ENCODE results near the gene MND1.

The MND1 gene

DNA sequence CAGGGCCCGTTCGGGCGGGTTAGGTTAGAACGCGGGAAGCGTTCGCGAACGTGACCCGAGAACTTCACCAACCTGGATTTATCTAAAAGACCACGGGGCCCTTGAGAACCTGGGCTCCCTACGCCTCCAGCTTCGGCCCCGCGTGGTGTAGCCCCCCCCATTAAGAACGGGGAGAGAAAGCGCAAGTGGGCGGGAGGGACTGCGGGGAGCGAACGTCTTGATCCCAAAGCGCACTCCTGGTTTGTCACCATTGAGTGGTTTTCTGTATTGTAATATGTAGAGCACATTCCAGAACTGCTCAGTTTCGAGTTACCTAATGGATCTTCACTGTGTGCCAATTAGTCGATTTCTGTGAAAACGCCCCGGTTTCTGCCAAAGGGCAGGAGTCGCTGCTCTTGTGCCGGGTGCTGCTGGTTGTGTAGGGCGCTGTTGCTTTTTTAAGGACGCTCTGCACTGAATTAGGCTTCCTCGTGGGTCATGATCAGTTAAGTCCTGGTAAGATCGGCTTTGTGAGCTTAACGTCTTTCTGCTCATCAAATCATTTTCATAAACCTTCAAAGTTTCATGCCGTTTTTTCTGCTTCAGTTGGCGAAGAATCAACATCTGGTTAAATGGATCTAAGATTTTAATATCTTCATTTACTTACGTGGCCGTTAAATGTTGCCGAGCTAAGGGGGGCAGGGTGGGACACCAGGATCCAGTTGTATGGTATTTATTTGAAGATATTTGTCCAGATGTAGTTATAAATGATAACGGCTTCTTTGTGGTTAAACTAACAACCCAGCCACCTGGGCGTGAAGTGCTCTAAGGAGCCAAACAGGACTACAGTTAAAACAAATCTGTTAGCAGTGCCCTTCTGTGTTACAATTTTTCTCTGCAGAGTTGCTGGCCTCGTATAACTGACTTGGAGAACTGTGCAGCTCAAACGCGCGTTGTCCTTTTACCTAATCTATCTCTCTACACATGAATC lies 809 bp downstream of the MND1 start:
- in situ Hi-C loops (cut with HindIII; ENCODE audit: low sequenced_read_pairs), result no loop called here

DNA sequence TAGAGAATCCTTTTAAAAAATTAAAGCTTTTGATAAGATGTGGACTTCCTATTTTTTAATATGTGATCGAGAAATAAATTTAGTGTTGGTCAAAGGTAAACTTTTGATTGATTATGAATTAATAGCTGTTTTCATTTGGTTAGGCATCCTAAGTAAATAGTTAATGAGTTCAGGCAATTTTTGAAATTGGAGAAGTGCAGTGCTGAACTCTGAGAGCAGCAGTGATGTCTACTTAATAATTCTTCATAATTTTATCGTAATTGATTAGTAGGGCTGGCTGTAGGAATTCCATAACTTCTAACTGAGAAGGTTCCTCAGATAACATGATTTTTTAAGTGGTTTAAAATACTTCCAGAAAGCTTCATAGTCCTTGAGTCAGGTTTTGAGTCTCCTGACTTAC lies 1.5 kb downstream of the MND1 start:
- in situ Hi-C loops (cut with HindIII; ENCODE audit: low sequenced_read_pairs), result no loop called here

DNA sequence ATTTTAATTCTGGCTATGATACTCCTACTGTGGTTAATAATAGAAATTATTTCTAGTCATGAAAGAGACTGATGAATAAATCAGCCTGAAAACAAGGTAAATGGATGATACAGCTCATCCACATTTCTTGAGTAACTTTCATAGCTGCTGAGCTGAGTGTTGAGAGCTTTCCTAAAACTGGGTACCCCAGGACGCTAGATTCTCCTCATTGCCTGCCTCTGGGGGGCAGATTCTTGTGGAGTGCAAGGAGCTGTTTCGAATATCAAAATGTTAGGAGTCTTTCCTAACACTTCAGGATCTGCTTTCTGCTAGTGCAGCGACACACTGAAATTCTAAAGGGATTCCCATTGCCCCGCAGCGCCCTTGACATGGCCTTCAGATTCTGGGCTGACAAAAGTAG lies 2.1 kb downstream of the MND1 start:
- in situ Hi-C loops (cut with HindIII; ENCODE audit: low sequenced_read_pairs), result no loop called here

DNA sequence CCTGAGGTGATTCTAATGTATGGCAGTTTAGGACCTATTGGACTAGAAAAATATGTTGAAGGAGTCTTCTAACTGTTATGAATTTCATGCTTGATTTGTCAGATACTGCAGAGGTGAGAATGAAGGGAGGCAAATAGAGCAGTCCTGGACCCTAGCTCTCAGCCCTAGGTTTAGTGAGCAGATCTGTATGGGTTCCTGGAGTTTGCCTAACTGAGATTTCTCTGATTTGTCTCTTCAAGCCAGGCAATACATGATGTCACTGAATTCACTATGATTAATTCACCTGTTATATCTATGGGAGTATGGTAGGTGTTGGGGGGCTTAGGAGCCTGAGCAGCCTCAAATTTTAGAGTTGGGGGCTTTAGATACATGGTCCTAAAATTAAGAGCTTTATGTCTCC lies 2.6 kb downstream of the MND1 start:
- in situ Hi-C loops (cut with HindIII; ENCODE audit: low sequenced_read_pairs), result no loop called here

DNA sequence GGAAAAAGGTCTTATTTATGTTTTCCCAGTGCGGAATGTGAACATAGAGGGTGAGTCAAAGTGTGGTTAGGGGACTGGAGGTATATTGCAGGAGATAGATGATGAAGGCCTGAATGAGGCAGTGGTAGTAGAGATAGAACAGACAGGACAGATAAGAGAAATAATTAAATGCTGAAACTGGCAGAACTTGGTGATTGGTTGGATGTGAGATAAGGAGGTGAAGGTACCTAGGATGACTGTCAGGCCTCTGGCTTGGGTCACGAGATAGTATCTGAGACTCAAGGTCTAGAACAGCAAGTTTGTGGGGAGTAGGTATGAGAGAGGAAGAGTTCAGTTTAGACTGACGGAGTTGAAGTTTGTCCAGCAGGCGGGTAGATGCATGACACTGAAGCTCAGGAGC lies 3.5 kb downstream of the MND1 start:
- in situ Hi-C loops (cut with HindIII; ENCODE audit: low sequenced_read_pairs), result no loop called here

DNA sequence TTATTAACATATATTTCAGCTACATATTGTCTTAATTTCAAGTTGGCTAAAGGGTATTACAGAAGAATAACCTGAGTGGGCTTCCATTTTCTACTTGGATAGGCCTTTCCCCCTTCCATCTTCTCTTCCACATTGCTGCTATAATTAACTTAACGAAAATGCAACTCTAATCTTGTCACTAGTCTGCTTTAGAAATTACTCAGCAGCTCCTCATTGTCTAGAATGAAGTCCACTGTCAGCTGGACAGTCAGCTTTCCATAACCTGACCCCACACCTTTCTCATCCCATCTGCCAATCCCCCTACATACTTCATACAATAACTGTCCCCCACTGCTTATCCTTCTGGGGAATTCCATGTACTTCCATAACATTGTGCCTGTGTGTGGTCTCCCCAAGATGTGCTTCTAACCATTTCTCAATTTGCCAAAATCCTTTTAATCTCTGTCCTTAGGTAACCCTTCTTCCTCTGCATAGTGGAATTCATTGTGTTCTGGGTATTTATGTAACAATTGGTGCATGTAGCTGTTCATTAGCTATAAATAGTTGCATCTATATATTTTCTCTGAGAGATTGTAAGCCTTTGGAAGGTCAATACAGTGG lies 4.8 kb downstream of the MND1 start:
- in situ Hi-C loops (cut with HindIII; ENCODE audit: low sequenced_read_pairs), result no loop called here

DNA sequence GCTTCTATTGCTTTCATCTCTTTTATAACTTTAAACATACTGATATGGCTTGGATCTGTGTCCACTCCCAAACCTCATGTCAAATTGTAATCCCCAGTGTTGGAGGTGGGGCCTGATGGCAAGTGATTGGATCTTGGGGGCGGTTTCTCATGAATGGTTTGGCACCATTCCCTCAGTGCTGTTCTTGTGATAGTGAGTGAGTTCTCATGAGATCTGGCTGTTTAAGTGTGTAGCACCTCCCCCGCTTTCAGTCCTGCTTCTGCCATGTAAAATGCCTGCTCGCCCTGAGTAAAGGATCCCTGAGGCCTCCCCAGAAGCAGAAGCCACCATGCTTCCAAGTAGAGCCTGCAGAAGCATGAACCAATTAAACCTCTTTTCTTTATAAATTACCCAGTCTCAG lies 17.7 kb downstream of the MND1 start:
- in situ Hi-C loops (cut with HindIII; ENCODE audit: low sequenced_read_pairs), result no loop called here

DNA sequence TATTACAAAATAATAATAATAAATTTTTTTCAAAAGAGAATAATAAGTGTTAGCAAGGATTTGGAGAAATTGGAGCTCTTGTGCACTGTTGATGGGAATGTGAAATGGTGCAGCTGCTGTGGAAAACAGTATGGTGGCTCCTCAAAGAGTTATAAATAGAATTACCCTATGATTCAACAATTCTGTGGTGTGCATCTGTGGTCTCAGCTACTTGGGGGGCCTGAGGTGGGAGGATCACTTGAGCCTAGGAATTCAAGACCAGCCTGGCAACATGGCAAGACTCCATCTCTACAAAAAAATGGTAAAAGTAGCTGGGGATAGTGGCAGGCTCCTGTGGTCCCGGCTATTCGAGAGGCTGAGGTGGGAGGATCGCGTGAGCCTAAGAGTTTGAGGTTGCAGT lies 19.6 kb downstream of the MND1 start:
- in situ Hi-C loops (cut with HindIII; ENCODE audit: low sequenced_read_pairs), result no loop called here

DNA sequence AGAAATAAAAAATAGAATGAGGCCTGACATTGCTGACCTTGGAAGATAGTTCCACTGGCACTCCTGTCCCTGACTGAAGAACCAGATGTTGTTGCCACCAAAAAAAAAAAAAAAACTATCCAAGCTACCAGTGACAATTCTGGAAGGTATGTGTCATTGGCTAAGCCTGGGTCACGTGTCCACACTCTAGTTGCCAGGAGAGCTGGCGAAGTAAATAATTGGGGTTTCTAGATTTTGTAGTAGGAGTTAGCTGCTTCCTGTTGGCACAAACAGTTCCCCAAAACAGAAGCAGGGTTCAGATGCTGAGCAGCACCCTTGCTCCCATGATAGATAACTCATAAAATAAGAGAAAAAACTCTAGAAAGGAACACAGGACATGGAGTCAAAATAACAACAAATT lies 20.5 kb downstream of the MND1 start:
- in situ Hi-C loops (cut with HindIII; ENCODE audit: low sequenced_read_pairs), result no loop called here

DNA sequence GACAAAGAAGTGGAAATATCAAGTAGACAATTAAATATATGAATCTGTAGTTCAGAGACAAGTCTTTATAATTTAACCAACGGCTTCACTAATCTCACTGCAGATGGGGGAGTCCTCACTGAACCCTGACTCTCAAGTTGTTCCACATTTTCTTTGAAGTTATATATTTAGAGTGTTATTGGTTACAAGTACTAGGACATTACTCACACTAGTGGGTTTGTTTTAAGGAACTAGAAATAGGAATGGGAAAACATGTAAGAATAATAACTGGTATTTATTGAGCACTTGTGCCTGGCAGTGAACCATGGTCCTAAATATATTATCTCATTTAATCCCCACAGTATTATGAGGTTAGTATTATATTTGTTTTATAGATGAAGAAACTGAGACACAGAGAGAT lies 22.0 kb downstream of the MND1 start:
- in situ Hi-C loops (cut with HindIII; ENCODE audit: low sequenced_read_pairs), result no loop called here

DNA sequence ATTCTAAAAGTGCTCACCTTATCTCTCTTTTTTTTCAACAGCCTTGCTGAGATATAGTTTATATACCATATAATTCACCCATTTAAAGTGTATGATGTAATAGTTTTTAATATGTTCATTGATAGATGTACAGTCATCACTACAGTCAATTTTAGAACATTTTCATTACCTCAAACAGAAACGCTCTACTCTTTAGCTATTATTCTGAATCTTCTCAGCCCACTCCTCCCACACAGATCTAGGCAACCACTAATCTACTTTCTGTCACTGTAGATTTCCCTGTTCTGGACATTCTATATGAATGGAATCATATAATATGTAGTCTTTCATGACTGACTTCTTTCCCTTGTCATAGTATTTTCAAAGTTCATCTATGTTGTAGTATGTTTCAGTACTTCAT lies 22.6 kb downstream of the MND1 start:
- in situ Hi-C loops (cut with HindIII; ENCODE audit: low sequenced_read_pairs), result no loop called here

DNA sequence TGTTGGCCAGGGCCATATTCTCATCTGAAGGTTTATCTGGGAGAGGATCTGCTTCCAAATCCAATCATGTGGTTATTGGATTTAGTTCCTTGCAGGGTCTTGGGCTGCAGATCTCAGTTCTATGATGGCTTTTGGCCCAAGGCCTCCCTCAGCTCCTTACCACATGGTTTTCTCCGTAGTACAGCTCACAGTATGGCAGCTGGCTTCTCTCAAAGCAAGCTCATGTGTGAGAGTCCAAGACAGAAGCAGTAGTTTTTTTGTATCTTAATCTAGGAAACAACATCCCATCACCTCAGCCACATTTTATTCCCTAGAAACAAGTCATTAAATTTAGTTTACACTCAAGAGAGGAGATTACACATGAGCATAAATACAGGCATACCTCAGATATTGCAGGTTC lies 24.5 kb downstream of the MND1 start:
- in situ Hi-C loops (cut with HindIII; ENCODE audit: low sequenced_read_pairs), result no loop called here

DNA sequence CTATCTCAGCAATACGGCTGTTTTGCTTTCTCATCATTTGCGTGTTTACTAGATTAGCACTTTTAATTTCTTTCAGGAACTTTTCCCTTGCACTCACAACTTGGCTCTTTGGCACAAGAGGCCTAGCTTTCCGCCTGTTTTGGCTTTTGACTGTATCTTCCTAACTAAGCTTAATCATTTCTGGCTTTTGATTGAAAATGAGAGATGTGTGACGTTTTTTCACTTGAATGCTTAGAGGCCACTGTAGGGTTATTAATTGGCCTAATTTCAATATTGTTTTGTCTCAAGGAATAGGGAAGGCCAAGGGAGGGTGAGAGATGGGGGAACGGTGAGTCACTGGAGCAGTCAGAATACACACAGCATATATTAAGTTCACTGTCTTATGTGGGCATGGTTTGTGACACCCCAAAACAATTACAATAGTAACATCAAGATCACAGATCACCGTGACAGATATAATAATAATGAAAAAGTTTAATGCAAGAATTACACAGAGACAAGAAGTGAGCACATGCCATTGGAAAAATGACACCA lies 27.3 kb downstream of the MND1 start:
- in situ Hi-C loops (cut with HindIII; ENCODE audit: low sequenced_read_pairs), result no loop called here

DNA sequence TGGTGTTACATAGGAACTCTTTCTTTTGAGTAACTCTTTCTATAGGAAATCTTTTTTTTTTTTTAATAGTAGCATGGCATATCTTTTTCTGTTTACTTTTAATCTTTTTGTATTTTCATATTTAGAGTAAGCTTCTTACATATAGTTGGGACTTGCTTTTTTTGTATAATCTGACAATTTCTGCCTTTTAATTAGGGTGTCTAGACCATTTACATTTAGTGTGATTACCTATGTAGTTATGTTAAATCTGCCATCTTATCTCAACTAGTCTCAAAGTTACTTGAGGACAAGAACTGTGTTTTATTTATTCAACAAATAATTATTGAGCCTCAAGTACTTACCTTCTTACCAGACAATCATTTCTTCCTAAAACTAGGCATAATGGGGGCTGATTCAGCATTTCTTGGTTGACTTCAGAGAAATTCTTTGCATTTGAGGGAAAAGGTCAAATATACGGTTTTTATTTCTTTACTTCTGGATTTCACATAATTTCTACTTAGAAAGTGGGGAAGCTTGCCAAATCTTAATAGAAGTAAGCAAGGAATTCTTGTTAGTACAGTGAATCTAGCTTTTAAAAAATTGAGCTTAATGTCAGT lies 28.6 kb downstream of the MND1 start:
- in situ Hi-C loops (cut with HindIII; ENCODE audit: low sequenced_read_pairs), result no loop called here

DNA sequence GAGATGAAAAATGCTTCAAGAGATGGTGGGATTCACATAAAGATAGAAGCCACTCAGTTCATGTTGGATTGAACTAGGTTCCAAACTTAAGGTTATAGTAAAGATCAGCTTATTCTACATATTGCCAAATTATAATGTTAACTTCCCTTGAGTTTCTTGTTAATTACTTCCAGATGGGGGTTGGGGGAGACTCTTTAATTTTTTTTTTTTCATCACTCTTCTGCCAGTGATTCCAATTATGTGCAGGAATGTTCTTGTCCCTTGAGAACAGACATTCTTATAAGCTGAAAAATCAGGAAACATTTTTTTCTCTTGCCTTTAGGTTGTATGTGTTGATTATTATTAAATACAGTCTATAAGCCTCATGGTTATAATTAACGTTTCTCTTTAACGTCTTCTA lies 30.0 kb downstream of the MND1 start:
- in situ Hi-C loops (cut with HindIII; ENCODE audit: low sequenced_read_pairs), result no loop called here

DNA sequence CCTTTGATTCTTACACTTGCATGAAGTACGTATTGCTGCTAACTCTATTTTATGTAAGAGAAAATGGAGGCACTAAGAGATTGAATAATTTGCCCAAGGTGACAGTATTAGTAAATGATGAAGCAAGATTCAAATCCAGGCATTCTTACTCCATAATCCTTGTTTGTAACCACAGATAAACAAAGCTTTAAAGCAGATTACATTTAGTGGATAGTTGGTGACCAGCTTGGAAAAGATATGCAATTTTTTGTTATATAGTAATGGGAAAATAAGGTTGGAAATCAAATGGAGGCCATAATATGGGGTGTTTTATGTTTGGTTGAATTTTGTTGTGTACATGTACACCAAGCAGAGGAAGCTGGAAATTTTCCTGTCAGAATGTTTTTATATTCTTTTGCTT lies 30.8 kb downstream of the MND1 start:
- in situ Hi-C loops (cut with HindIII; ENCODE audit: low sequenced_read_pairs), result no loop called here

DNA sequence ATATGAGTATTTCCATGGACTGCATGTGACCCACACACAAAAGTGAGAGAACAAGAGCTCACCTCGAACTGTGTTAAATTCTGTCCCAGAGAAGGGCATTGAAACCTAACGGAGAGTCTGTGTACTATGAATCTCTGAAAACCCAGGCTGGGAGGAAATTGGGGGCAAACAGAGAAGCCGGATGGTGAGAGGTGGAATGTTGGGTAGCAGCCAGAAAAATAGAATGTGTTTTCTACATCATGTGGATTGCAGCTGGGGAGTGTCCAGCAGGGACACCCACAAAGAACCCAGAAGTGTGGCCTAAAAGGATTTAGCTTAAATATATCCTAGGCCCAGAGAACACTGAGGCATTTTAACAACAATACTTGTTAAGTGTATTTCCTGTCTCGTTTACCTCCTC lies 38.6 kb downstream of the MND1 start:
- in situ Hi-C loops (cut with HindIII; ENCODE audit: low sequenced_read_pairs), result no loop called here

DNA sequence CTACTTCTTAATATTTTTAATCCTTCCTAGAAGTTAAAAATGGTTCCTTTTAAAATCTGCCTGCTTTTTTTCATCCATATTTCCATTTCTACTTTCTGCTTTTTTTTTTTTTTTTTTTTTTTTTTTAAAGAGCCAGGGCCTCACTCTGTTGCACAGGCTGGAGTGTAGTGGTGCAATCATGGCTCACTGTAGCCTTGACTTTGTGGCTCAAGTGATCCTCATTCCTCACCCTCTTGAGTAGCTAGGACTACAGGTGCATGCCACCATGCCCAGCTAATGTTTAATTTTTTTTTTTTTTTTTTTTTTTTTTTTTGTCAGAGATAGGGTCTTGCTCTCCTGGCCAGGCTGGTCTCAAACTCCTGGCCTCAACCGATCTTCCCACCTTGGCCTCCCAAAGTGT lies 39.7 kb downstream of the MND1 start:
- in situ Hi-C loops (cut with HindIII; ENCODE audit: low sequenced_read_pairs), result no loop called here

DNA sequence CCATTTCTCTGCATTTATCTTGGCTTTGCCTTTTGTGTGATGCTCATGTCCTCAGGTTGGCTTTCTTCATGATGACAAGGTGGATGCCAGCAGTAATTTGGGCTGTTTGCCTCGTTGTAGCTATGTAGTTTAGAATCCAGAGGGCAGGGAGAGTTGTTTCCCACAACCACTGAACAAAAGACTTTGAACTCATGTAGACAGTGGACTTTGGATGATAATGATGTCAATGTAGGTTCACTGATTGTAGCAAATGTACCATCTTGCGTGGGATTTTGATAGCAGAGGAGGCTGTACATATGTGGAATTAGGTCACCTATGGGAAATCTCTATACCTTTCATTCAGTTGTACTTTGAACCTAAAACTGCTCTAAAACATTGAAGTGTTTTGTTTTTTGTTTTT lies 41.3 kb downstream of the MND1 start:
- in situ Hi-C loops (cut with HindIII; ENCODE audit: low sequenced_read_pairs), result no loop called here

DNA sequence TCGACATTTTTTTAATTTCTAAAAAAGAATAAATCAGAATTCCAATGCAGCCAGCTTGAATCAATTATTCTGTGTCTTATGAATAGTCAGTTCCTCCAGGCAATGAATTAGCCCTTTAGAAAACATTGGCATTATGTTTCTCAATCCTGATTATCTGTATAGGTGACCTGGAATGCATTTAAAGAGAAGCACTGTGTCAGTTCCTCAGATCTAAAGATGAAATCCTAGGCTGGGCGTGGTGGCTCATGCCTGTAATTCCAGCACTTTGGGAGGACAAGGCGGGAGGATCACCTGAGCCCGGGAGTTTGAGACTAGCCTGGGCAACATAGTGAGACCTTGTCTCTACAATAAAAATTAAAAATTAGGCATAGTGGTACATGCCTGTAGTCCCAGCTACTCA lies 43.5 kb downstream of the MND1 start:
- in situ Hi-C loops (cut with HindIII; ENCODE audit: low sequenced_read_pairs), result no loop called here

DNA sequence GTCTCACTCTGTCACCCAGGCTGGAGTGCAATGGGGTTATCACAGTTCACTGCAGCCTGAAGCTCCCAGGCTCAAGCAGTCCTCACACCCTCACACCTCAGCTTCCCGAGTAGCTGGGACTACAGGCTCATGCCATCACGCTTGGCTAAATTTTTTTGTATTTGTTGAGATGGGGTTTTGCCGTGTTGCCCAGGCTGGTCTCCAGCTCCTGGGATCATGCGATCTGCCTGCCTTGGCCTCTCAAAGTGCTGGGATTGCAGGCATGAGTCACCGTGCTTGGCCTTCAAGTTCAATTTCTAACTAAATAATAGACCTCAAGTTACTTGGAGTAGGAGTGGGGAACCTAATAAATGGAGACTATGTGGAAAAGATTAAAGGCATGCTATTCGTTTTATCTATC lies 48.9 kb downstream of the MND1 start:
- in situ Hi-C loops (cut with HindIII; ENCODE audit: low sequenced_read_pairs), result no loop called here

DNA sequence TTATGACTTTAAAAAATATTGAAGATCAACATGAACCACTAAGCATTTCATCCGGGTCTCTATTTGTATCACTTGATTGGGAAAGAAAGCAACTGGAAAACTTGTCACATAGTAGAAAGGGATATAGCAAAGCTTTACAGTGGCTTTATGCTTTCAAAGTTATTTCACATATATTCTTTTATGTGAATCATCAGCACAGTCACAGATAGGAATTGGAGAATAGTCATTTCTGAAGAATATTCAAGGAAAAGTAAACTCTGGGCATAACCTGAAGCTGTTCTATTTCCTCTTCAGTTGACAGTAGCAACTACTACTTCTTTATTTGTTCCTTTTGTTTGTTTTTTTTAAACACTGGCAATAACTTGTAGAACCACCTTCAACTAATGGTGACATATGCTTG lies 50.5 kb downstream of the MND1 start:
- in situ Hi-C loops (cut with HindIII; ENCODE audit: low sequenced_read_pairs), result no loop called here
